Measurements from ENCODE around the gene ADGRG1.

The ADGRG1 gene

DNA sequence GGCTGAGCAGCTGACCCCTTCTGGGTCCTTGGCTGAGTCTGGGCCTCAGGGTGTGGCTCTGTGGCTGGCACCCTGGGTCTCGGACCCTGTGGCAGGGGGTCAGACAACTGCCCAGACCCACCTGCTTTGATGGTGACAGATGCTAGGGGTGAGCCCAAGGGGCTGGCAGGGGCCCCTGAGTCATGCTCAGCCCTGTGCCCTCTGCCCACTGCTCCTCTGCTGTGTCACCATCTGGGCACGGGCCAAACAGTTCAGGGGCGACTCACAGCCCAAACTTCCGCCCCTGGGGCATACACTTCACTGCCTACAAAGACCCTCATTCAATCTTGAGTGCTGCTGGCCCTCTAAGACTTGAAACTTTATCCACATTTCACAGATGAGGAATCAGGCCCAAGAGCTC lies 5.7 kb downstream of the ADGRG1 start:
- Histone ChIP-seq H3K4me2 (ENCODE audit: insufficient read depth, low read length) (no peak overlapping the region), H4K20me1 (ENCODE audit: insufficient read depth, low read length) (no peaks in the 10 kb centered on the region; the same call in 1 of the 2 replicates), H3K4me1 (ENCODE audit: insufficient read depth, low read length) (peaks cover 7% of the 10 kb centered on the region), H3K9ac (ENCODE audit: low read depth, low read length) (no peak overlapping the region), H3K27ac (ENCODE audit: low read length) (no peak overlapping the region), H3K79me2 (ENCODE audit: insufficient read depth, low read length) (no peaks in the 10 kb centered on the region), H3K9me3 (ENCODE audit: insufficient read depth, low read length, severe bottlenecking) (no peaks in the 10 kb centered on the region), H3K4me3 (ENCODE audit: low read depth in 1 of 2, low read length in 2 of 2) (no peak overlapping the region), H3K36me3 (ENCODE audit: insufficient read depth, low read length) (no peaks in the 10 kb centered on the region), H2AFZ (ENCODE audit: low read depth, low read length) (no peak overlapping the region), H3K27me3 (ENCODE audit: insufficient read depth, low read length, poor library complexity) (no peaks in the 10 kb centered on the region)
- no peak for TF ChIP-seq EZH2 (IDR thresholded peaks at IDR 0.05; ENCODE audit: borderline replicate concordance, low read depth, low read length, severe bottlenecking)
- TF ChIP-seq, protein P1, sequence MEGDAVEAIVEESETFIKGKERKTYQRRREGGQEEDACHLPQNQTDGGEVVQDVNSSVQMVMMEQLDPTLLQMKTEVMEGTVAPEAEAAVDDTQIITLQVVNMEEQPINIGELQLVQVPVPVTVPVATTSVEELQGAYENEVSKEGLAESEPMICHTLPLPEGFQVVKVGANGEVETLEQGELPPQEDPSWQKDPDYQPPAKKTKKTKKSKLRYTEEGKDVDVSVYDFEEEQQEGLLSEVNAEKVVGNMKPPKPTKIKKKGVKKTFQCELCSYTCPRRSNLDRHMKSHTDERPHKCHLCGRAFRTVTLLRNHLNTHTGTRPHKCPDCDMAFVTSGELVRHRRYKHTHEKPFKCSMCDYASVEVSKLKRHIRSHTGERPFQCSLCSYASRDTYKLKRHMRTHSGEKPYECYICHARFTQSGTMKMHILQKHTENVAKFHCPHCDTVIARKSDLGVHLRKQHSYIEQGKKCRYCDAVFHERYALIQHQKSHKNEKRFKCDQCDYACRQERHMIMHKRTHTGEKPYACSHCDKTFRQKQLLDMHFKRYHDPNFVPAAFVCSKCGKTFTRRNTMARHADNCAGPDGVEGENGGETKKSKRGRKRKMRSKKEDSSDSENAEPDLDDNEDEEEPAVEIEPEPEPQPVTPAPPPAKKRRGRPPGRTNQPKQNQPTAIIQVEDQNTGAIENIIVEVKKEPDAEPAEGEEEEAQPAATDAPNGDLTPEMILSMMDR (IDR thresholded peaks at IDR 0.05; ENCODE audit: borderline replicate concordance, extremely low read depth, low read length, poor library complexity, severe bottlenecking), result no peak
- ATAC-seq (ENCODE audit: insufficient read depth, low read depth) (no peak), DNase-seq (no peak)

DNA sequence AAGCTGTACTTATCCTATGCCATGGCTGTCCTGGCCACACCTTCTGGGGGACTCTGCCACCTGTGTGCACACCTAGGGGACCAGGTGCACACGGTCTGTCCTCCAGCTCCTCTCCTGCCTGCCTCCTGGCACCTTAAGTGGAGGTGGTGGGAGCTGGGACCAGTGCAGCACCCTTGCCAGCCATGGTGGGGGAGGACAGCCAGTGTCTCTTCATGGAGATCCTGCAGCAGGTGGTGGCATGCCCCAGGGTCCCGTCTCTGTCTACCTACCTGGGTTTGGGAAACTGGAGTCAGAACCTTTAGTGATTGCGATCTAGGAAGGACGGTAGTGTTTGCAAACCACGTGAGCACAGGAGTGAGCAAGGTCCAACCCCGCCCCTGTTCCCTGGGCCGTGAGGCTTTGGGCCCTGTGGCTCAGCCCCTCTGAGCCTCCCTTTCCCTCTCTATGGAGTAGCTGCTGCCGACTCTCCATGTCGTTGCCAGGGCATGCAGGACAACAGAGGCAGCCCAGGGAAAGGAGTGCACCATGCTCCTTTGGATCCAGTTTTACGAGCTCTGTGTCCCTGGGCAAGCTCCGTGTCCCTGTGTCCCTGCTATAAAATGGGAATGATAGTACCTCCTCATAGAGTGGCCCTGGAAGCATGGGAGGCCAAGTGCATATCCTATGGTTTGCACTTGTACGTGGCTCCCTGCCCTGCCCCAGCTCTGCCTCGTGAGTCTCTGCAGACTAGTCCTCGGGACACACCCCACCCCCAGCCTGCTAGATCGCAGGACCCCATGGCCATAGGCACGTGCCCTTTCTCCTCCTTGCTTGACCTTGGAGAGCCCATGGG lies 7.1 kb downstream of the ADGRG1 start:
- Histone ChIP-seq H3K4me3 (ENCODE audit: low read depth in 1 of 2, low read length in 2 of 2) (no peak overlapping the region), H2AFZ (ENCODE audit: low read depth, low read length) (no peak overlapping the region), H3K27ac (ENCODE audit: low read length) (no peak overlapping the region), H3K9ac (ENCODE audit: low read depth, low read length) (no peak overlapping the region), H3K9me3 (ENCODE audit: insufficient read depth, low read length, severe bottlenecking) (no peaks in the 10 kb centered on the region), H3K4me1 (ENCODE audit: insufficient read depth, low read length) (peaks cover 16% of the 10 kb centered on the region), H3K79me2 (ENCODE audit: insufficient read depth, low read length) (no peaks in the 10 kb centered on the region), H4K20me1 (ENCODE audit: insufficient read depth, low read length) (no peaks in the 10 kb centered on the region), H3K4me2 (ENCODE audit: insufficient read depth, low read length) (no peak overlapping the region), H3K27me3 (ENCODE audit: insufficient read depth, low read length, poor library complexity) (no peaks in the 10 kb centered on the region), H3K36me3 (ENCODE audit: insufficient read depth, low read length) (no peaks in the 10 kb centered on the region)
- DNase-seq (no peak), ATAC-seq (ENCODE audit: insufficient read depth, low read depth) (no peak)
- TF ChIP-seq, protein P1 (IDR thresholded peaks at IDR 0.05; ENCODE audit: borderline replicate concordance, extremely low read depth, low read length, poor library complexity, severe bottlenecking), result no peak
- TF ChIP-seq EZH2 (IDR thresholded peaks at IDR 0.05; ENCODE audit: borderline replicate concordance, low read depth, low read length, severe bottlenecking), result no peak

DNA sequence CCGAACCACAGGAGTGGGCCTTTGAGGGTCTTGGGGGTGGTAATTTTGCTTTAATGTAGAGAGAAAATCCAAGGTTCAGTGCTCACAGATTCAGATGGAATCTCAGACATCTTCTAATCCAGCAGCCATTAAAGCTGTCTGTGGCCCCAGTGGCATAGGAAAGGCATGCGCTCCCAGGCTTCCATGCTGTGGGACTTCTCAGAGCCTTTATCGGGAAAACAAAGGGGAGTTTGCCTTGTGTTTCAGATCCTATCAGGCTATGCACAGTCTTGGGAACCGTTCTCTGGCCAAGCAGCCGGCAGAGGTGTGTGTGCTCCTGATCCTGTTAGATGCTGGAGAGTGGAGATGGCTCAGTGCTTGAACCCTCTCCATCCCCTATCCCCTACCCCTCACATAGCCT lies 7.8 kb downstream of the ADGRG1 start:
- no peak for DNase-seq
- Histone ChIP-seq H2AFZ (ENCODE audit: low read depth, low read length) (no peak overlapping the region), H3K79me2 (ENCODE audit: insufficient read depth, low read length) (no peaks in the 10 kb centered on the region), H3K4me2 (ENCODE audit: insufficient read depth, low read length) (no peak overlapping the region), H3K4me1 (ENCODE audit: insufficient read depth, low read length) (peaks cover 16% of the 10 kb centered on the region), H3K36me3 (ENCODE audit: insufficient read depth, low read length) (no peaks in the 10 kb centered on the region), H3K27ac (ENCODE audit: low read length) (no peak overlapping the region), H3K9me3 (ENCODE audit: insufficient read depth, low read length, severe bottlenecking) (no peaks in the 10 kb centered on the region), H3K4me3 (ENCODE audit: low read depth in 1 of 2, low read length in 2 of 2) (no peak overlapping the region), H3K27me3 (ENCODE audit: insufficient read depth, low read length, poor library complexity) (no peaks in the 10 kb centered on the region), H4K20me1 (ENCODE audit: insufficient read depth, low read length) (no peaks in the 10 kb centered on the region), H3K9ac (ENCODE audit: low read depth, low read length) (no peak overlapping the region)
- ATAC-seq (ENCODE audit: insufficient read depth, low read depth), result no peak
- no peak for TF ChIP-seq EZH2 (IDR thresholded peaks at IDR 0.05; ENCODE audit: borderline replicate concordance, low read depth, low read length, severe bottlenecking)
- TF ChIP-seq, protein P1 (IDR thresholded peaks at IDR 0.05; ENCODE audit: borderline replicate concordance, extremely low read depth, low read length, poor library complexity, severe bottlenecking), result no peak

Data from DND-41 (cell line).